Umbilical cord (tissue), 2 donors: ENCODE measurements around the gene C10orf90. TPM values are rescaled to one million over a fixed set of nuclear protein-coding genes. Genes with fewer than 3 reads are reported as not detected.

Source experiments
- DNase-seq: peaks from one replicate; pipeline ENCODE4 v3.0.0-alpha.2; 2015; ENCODE audit warnings: low spot score
- total RNA-seq: library from RNA; depleted of rRNA; stranded (reverse); fragments of >200 nt; gene quantifications from one replicate; pipeline ENCODE4 v1.2.3, GENCODE V29; 2014; ENCODE audit warnings: low replicate concordance; ENCODE audit not compliant: insufficient read depth

Gene C10orf90
- total RNA-seq, 1 donor from 2014 or later = 3.6 TPM

GRCh38 chr10:126674741-126675515, 4.4 kb upstream of the C10orf90 start:
- no peak for DNase-seq

GRCh38 chr10:126673565-126673964, 3.1 kb upstream of the C10orf90 start:
- DNase-seq = no peak

GRCh38 chr10:126671402-126671975, 996 bp upstream of the C10orf90 start:
- no peak for DNase-seq

DNA sequence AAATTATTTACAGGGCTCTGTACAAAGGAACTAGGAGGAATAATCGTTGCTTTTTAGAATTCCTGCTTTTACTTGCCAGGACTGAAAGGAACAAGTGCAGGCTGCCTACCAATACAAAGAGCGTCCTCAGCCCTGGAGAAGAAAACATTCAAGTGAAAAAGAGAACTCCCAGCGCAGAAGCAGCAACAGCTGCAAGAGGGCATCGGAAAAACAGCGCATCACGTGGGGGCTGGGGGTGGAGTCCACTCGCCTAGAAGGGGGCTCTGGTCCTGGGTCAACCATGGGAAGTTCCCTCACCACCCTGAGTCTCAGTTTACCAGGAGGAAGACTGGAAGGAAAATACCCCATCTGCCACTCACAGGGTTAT, 385 bp upstream of the C10orf90 start:
- DNase-seq = no peak

DNA sequence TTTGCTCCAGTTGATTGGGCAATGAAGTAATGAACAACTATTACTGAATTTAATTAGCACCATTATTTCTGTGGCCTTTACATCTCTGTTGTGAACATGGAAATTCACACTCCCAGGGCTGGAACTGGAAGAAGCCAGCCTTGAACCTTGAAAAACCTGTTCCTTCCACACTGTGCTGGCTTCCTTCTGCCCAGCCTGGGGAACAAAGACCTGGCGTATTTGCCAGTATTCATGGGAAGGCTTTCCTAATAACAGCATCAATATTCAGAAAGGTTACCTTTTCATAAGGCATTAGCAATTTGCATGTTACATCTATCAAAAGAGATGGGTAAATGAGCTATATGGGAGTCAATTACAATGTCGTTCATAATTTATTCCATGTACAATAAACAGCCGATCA, 1.3 kb downstream of the C10orf90 start:
- no peak for DNase-seq

GRCh38 chr10:126668505-126668904, 2.0 kb downstream of the C10orf90 start:
- no peak for DNase-seq

DNA sequence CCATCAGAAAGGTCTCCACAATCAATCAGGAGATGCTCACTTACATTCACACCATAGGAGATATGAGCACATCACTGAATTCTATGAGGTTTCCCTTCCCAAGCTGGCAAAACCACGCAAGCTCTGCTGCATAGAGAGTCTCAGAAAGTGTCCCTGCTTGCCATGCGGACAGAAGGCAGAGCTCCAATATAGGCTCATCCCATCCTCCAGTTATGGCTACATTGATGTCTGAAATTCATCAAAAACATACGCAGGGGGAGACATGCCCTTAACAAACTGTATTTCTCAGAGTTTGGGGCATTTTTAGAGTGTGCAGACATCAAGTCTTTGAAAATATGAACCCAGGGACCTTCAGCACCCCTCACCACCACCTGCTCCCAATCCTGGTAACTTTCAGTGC, 2.9 kb downstream of the C10orf90 start:
- no peak for DNase-seq

DNA sequence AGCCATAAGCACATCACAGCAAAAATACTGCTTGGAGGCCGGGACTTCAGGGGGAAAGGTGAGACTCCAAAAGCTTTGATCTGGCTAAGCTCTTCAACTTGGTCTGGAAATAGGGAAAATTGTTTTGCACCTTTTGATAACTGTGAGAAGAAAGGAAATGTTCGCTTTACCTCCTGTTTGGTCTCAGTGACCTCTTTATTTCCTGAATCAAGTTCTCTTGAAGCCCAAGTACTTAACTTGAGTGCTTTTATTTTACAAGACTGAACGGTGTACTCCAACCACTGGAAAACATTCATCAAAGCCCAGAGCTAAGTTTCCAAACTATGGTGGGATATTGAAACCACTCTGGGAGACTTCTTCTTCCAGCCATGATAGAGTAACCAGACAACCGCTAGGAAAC, 5.3 kb downstream of the C10orf90 start:
- DNase-seq = no peak

- DNase-seq = peak; percentile 22
These were observed 6.6 kb downstream of the C10orf90 start for GRCh38 chr10:126663880-126664279.

DNA sequence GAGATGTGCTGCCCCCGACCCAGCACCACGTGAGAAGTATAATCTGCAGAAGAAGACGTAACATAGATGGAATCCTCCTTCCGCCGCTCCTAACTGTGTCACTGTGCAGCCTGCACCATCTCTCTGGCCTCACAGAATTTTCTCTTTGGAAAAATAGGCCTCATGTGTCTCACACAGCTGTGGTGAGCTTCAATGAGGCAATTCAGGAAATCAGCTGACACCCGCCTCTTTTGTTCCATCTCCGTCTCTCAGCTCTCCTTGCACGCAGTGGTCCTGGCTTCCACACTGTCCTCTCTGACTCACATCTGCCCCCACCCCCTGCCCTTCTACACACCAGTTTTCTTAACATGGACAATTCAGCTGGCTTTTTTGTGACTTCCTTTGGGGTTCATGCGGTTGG, 7.2 kb downstream of the C10orf90 start:
- DNase-seq = peak; percentile 8

- DNase-seq = peak; percentile 76
These were observed 8.5 kb downstream of the C10orf90 start for GRCh38 chr10:126661841-126662515.

DNA sequence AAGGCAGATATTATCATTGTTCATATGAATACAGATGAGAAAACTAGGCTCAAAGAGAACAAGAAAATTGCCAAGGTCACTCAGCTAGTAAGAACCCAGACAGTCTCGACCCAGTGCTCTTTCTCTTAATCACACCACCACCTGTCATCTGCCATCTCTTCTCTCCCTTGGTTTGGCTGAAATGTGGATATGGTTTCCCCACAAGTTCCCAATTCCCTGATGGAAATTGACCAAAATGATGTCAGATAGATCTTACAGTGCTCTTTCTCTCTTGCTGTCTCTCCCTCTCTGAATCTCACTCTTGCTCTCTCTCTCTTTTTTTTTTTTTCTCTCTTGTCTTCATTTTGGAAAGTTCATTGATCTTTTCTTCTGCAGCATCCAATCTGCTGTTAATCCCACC, 9.1 kb downstream of the C10orf90 start:
- DNase-seq = no peak

DNA sequence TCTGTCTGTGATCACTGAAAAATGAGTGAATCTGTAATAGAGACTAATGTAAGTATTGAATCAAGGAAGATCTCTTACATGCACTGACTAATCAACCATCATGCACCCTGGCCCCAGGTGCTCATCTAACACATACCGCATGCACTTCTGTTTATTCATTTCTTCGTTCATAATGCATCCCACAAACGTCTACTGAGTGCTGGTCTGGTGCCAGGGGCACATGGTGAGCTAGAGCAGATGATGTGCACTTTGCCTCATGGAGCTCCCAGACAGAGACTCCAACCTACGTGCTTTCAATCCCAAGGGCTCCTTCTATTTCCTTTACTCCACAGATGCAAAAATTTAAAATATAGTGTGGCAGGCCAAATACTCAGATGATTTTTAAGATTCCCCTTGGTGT, 10.7 kb downstream of the C10orf90 start:
- no peak for DNase-seq

DNA sequence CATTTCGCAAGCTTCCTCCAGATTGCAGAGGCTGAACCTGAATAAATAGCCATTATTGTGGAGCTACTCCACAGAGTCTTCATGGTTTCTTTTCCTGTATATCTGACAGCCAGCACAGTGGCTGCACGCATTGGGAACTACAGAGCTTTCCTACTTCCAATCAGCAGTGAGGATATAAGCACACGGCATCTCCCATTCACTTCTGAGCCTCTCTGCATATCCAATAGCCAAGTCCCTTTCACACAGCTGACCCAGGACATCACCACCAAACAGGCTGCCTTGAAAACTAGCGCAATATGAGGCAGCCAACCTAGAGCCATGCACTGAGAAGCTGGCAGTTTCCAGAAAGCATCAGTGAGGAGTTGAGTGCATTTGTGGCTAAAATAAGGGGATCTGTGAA, 11.6 kb downstream of the C10orf90 start:
- no peak for DNase-seq

DNA sequence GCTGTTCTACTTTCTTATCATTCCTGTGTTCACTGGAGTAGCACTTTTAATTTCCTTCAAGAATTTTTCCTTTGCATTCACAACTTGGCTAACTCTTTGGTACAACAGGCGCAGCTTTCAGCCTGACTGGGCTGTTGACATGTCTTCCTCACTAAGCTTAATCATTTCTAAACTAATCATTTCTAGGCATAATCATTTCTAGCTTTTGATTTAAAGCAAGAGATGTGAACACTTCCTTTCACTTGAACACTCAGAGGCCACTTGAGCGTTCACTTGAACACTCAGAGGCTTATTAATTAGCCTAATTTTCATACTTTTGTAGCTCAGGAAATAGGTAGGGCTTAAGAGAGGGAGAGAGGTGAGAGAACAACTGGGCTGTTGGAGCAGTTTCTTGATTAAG, 15.9 kb downstream of the C10orf90 start:
- DNase-seq = no peak

DNA sequence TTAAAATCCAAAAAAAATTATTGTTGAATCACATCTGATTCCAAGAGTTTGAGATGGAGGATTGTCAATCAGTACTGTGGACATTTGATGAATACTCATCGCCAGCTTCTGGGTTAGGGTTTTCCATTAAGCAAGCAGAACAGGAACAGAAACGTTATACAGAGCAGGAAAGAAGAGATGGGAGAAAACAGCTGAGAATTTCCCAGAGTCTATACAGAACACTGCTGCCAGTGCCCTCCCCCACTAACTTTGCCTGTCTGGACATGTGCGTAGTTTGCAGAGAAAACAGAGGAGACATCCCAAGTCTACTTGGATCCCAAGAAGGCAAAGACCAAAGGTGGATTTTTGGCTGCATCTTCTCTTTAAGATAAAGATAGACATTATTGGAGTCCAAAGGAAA, 19.0 kb downstream of the C10orf90 start:
- no peak for DNase-seq

GRCh38 chr10:126650161-126650560, 20.3 kb downstream of the C10orf90 start:
- DNase-seq = no peak

DNA sequence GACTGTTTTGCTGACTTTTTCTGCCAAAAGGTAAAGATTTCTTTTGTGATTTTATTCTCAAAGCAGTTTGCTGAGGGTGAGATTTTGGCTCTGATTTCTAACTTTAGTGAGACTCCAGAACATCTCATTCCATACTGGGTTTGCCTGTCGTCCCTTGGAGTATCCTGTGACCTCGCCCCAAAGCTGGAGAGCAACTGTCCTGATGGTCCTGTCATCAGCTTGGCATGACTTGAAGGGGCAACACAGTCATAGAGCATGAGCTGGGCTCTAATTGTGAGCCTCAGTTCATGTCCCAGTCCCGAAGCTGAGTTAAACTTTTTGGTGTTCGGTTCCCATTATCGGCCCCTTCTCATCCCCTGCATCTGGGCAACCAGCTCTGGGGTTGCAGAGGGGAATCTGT, 23.4 kb downstream of the C10orf90 start:
- DNase-seq = no peak

GRCh38 chr10:126646110-126646509, 24.4 kb downstream of the C10orf90 start:
- DNase-seq = peak; percentile 42

- peak; percentile 59 for DNase-seq
These were observed 30.1 kb downstream of the C10orf90 start for GRCh38 chr10:126640401-126640800.

DNA sequence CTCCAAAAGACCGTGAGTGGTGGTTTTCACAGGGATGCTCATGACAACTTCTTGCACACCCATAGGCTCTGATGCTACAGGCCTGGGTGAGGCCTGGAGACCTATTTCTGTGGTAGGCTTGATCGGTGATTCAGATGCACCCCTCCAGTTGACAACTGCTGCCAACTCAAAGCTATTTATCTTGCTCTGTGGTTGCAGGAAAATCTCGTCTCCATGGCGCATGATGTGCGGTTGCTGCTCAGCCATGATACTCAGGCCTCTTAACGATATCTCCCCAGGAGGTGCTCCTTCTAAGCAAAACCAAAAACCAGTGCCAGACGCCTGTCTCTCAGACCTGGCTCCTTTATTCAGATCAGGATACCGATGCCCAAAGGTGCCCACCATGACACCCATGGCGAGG, 31.4 kb downstream of the C10orf90 start:
- no peak for DNase-seq

DNA sequence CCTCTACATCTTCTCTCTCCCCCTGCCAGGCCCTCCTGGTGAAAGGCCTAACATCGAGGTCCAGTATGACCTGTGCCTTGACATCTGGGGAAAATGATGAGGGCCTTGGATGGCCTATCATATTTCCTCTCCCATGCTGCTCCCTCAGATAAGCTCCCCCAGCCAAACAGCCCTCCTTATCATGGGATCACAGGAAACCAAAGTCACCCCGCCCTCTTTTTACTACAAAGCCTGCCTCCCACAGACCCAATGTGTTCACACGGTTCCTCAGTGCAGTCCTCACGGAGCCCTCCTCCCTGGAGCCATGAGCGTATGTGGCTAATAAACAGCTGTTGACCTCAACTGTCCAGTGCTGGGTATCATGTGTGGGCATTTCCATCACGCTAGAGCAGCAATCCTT, 32.0 kb downstream of the C10orf90 start:
- no peak for DNase-seq

GRCh38 chr10:126637501-126637900, 33.0 kb downstream of the C10orf90 start:
- no peak for DNase-seq
